ENCODE data around the gene ABCC3.

ABCC3 gene, protein sequence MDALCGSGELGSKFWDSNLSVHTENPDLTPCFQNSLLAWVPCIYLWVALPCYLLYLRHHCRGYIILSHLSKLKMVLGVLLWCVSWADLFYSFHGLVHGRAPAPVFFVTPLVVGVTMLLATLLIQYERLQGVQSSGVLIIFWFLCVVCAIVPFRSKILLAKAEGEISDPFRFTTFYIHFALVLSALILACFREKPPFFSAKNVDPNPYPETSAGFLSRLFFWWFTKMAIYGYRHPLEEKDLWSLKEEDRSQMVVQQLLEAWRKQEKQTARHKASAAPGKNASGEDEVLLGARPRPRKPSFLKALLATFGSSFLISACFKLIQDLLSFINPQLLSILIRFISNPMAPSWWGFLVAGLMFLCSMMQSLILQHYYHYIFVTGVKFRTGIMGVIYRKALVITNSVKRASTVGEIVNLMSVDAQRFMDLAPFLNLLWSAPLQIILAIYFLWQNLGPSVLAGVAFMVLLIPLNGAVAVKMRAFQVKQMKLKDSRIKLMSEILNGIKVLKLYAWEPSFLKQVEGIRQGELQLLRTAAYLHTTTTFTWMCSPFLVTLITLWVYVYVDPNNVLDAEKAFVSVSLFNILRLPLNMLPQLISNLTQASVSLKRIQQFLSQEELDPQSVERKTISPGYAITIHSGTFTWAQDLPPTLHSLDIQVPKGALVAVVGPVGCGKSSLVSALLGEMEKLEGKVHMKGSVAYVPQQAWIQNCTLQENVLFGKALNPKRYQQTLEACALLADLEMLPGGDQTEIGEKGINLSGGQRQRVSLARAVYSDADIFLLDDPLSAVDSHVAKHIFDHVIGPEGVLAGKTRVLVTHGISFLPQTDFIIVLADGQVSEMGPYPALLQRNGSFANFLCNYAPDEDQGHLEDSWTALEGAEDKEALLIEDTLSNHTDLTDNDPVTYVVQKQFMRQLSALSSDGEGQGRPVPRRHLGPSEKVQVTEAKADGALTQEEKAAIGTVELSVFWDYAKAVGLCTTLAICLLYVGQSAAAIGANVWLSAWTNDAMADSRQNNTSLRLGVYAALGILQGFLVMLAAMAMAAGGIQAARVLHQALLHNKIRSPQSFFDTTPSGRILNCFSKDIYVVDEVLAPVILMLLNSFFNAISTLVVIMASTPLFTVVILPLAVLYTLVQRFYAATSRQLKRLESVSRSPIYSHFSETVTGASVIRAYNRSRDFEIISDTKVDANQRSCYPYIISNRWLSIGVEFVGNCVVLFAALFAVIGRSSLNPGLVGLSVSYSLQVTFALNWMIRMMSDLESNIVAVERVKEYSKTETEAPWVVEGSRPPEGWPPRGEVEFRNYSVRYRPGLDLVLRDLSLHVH (N-terminal part only)

GRCh38 chr17:50634224-50634914 is at the start of gene ABCC3:
Gene ABCC3 (plus strand): TSS chr17:50634881. CDS start chr17:50634937, 56 bp downstream.
- DNase-seq (ENCODE audit: extremely low spot score, insufficient read length, low read depth): no peak

DNA sequence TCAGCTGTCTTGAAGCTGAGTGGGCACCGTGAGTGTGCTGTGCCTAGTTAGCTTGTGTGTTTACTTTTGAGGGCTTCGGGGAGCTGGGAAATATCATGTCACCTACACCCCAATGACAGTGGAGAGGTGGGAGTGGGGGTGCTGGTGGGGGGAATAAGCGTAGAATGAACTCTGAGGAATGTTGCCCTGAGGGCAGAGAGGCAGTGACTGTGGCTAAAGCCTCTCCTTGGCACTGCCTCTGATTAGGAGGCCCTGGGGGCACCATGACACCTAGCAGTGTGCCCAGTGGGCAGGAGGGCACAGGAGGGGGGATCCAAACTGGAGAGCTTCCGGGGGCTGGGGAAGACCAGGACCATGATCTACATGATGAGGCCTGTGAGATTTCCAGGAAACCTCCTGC is 49.3 kb upstream of the ABCC3 start:
- no peak for FAIRE-seq
- DNase-seq (ENCODE audit: extremely low spot score, insufficient read length, low read depth): no peak

More at GRCh38 chr17:50634224-50634914, at the start of gene ABCC3:
- no peak for FAIRE-seq

- no peak for FAIRE-seq
These were observed 48.8 kb upstream of the ABCC3 start for GRCh38 chr17:50585891-50586290.

GRCh38 chr17:50586421-50587247 is 48.0 kb upstream of the ABCC3 start:
- no peak for DNase-seq (ENCODE audit: extremely low spot score, insufficient read length, low read depth)
- FAIRE-seq: no peak

More at GRCh38 chr17:50585891-50586290, 48.8 kb upstream of the ABCC3 start:
- no peak for DNase-seq (ENCODE audit: extremely low spot score, insufficient read length, low read depth)

DNA sequence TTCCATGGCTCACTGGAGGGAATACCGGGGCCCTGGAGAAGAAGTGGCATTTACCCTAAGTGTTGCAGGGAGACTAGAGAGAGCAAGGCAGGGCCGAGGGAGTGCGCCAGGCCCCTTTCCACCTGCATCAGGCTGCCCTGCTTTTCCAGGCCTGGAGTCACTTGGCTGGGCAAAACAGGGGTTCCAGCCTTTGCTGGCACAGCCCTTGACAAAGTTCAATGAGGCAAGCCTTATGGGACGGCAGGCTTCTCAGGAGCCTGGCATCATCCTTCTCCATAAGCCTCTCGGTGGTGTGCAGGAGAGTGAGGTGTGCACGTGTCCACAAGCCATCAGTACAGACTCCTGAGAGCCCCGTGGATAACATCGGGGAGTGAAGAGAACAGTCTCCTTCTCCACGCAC is 47.1 kb upstream of the ABCC3 start:
- DNase-seq (ENCODE audit: extremely low spot score, insufficient read length, low read depth) (no peak), FAIRE-seq (no peak)

DNA sequence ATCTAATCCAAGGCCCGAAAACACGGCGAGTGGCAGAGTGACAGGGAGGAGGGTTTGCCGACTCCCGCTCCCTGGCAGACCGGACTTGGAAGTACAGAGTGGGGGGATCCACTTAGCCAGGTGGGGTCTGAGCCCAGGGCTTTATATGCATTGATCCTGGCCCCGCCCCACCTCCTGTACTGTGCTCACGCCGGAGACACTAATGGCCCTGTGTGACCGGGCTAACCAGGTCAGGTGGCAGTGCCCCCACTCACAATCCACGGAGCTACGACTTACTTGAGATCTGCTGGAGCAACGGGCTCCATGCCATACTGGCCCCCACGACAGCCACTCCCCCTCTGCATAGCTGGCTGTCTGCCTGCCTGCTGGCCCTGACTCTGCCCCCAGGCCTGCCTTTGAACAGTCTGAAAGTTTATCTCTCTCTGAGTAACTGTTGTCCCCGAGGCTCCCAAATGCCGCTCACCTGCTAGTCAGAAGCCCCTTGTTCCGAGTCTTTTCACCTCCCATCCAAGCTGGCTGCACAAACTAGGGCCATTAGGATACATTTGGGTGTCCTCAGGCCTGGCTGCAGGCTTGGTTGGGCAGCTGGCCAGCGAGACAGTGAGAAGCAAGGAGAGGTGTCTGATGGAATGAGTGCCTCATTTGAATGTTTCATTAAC is 46.2 kb upstream of the ABCC3 start:
- FAIRE-seq: no peak
- no peak for DNase-seq (ENCODE audit: extremely low spot score, insufficient read length, low read depth)

DNA sequence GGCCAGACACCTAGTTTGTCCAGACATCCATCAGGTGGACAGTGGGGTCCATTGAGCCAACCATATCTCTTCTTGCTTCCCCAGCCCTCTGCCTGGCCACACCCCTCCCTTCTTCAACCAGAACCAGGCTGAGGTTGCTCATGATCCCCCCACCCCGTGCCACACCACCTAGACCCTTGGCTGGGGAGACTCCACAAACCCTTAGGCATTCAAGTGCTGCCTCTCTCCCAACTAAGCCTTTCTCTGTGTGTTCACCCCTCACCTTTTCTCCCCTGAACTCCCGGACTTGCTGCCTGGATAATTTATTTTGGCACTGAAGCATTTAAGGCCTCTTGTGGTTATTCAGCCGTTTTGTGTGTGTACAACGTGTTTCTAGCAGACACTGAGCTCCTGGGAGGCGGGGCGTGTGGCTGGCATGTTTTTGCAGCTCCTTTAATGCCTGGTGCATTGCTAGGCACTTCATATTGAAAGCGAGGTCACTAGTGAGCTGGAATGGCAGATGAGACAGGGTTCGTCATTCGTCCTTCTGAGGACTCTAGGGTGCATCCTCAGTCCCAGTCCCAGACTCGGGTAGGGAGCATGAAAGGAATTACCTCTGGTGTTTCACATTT is 45.5 kb upstream of the ABCC3 start:
- DNase-seq (ENCODE audit: extremely low spot score, insufficient read length, low read depth): no peak
- no peak for FAIRE-seq

DNA sequence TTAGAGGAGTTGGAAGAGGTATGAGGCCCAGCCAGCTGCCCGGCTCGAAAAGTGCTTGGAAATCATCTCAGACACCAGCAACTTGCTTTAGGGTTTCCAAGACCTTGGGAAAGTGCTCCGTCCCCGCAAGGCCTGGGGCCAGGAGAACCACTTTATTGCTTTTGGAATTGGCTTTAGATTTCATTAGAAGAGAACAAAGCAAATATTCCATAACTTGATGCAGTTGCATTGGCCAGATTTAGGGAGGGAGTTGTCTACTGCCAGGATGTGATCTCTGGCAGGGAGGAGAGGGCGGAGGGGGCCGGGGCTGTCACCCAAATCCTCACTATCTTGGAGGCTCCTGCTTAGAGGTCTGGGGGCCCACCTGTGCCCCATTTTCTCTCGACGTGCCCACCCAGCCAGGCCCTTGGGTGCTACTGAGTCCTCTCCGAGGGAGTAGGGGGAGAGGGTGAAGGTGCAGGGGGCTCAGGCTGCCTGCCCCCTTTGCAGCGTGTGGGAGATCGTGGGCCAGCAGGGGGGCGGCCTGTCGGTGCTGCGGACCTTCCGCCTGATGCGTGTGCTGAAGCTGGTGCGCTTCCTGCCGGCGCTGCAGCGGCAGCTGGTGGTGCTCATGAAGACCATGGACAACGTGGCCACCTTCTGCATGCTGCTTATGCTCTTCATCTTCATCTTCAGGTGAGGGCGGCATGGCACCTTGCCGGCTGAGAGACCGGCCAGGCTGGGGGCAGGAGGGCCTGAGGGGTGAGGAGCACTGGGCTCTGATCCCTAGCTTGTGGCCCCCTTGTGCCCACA is 43.5 kb upstream of the ABCC3 start:
- FAIRE-seq: no peak

GRCh38 chr17:50593321-50593720 is 41.4 kb upstream of the ABCC3 start:
- DNase-seq (ENCODE audit: extremely low spot score, insufficient read length, low read depth) (no peak), FAIRE-seq (no peak)

More for the DNA sequence above, 43.5 kb upstream of the ABCC3 start:
- DNase-seq (ENCODE audit: extremely low spot score, insufficient read length, low read depth): no peak

DNA sequence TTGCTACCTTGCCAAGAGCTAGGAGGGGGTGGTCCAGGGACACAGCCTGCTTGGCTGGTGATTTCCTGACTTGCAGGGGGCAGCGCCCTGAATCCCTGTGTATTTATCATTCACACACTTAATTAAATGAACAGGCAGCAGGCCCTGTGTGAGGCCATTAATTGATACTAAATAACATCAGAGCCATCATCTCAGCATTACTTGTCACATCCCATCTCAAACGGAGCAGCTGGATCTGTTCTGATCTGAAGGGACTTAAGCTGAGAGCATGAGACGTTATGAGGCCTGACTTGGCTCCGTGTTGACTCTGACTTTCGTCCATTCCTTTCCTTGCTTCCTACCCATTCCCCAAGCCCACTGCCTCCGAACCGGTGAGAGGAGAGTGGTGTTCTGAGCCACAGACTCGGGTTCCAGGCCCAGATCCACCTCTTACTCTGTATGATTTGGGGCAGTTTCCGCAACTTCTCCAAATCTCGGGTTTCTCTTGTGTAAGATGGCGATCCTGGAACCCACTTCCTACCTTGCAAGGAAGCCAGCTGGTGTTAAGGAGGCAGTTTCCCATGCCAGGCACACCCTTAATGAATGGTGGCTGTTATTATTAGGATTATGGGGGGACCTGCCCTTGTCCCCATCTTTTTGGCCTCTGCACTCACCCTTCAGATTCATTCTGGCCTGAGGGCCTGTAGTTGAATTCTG is 40.4 kb upstream of the ABCC3 start:
- no peak for FAIRE-seq
- DNase-seq (ENCODE audit: extremely low spot score, insufficient read length, low read depth): no peak

- FAIRE-seq (no peak), DNase-seq (ENCODE audit: extremely low spot score, insufficient read length, low read depth) (no peak)
These were observed 39.8 kb upstream of the ABCC3 start for GRCh38 chr17:50594892-50595291.

DNA sequence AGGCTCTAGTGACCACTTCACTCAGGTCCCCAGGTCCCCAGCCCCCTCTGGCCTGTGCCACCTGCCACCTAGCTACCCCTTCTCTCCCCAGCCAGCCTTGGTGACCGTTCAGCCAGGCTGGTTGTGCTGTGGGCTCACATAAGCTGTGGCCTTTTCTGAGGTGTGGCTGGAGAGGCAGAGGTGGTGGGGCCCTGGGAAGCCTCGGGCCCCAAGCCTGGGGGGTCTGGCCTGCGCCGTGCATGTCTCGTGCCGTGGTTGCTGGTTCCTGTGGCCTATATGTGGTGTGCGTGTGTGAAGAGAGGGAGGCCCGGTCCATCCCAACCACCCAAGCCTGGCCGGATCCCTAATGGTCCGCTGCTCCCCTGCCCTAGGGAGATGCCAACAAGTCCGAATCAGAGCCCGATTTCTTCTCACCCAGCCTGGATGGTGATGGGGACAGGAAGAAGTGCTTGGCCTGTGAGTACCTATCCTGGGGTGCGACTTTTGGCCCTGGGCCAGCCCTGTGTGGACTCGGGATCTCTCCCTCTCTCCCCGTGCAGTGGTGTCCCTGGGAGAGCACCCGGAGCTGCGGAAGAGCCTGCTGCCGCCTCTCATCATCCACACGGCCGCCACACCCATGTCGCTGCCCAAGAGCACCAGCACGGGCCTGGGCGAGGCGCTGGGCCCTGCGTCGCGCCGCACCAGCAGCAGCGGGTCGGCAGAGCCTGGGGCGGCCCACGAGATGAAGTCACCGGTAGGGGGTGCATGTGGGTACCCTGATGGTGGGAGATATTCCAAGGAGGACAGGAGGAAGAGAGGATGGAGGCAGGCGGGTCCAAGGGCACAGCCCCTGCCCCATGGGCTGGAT is 38.3 kb upstream of the ABCC3 start:
- FAIRE-seq (no peak), DNase-seq (ENCODE audit: extremely low spot score, insufficient read length, low read depth) (no peak)

- FAIRE-seq: peak; percentile 50
These were observed 36.2 kb upstream of the ABCC3 start for GRCh38 chr17:50598487-50598886.

GRCh38 chr17:50599606-50600005 is 35.1 kb upstream of the ABCC3 start:
- DNase-seq (ENCODE audit: extremely low spot score, insufficient read length, low read depth): no peak
- no peak for FAIRE-seq

More at GRCh38 chr17:50598487-50598886, 36.2 kb upstream of the ABCC3 start:
- no peak for DNase-seq (ENCODE audit: extremely low spot score, insufficient read length, low read depth)

DNA sequence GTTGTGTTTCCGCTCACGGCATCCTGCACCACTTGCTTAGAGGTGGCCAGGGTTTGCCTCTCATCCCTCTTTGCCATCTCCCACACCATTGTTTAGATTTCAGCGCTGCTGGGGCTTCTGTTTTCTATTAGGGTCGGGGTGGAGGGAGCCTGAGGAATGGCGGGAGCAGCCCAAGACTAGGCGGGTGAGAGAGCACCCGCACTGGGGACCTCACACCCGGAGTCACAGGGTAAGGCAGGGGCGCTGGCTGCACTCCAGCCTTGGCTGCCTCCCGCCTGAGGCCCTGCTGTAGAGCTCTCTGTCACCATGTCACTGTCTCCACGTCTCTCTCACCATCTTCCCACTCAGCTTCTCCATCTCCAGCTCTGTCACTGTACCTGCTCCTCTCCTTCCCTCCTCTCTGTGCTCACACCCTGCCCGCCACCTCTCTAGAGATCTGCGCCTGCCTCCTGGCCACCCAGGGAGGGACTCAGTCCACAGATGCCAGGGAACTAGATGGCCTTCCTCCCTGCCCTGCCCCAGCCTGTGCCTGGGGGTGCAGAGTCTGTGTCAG is 32.8 kb upstream of the ABCC3 start:
- DNase-seq (ENCODE audit: extremely low spot score, insufficient read length, low read depth): no peak
- no peak for FAIRE-seq

All from GM18507 (cell line).